ENCODE results near the gene ZDHHC17.

ZDHHC17 gene

GRCh38 chr12:76876696-76877229 is 112.8 kb downstream of the ZDHHC17 start:
- H3K27ac ChIP-seq: no peak overlapping the region
- H3K79me2 ChIP-seq (ENCODE audit: insufficient read depth, low read depth): no peaks in the 10 kb centered on the region
- H3K4me1 ChIP-seq (ENCODE audit: low read depth, poor library complexity, severe bottlenecking): peaks cover 5% of the 10 kb centered on the region
- H3K36me3 ChIP-seq (ENCODE audit: insufficient read depth): no peaks in the 10 kb centered on the region
- no peaks in the 10 kb centered on the region for H4K20me1 ChIP-seq (ENCODE audit: insufficient read depth)
- H3K4me2 ChIP-seq: no peak overlapping the region
- no peaks in the 10 kb centered on the region for H3K27me3 ChIP-seq (ENCODE audit: insufficient read depth, low read depth)
- TF ChIP-seq CTCF (conservative IDR thresholded peaks at IDR 0.05; ENCODE audit: low read depth, low read length): no peak
- no peak overlapping the region for H3K4me3 ChIP-seq (IDR thresholded peaks at IDR 0.05; ENCODE audit: insufficient read depth, low read depth, low read length)
- H2AFZ ChIP-seq (ENCODE audit: low read depth): no peak overlapping the region
- no peak overlapping the region for H3K9ac ChIP-seq

- TF ChIP-seq CTCF (conservative IDR thresholded peaks at IDR 0.05; ENCODE audit: low read depth, low read length): peak; percentile 33; the same call in 1 of the 2 replicates
- Histone ChIP-seq H3K27ac (no peak overlapping the region), H3K27me3 (ENCODE audit: insufficient read depth, low read depth) (no peaks in the 10 kb centered on the region), H3K79me2 (ENCODE audit: insufficient read depth, low read depth) (no peaks in the 10 kb centered on the region), H2AFZ (ENCODE audit: low read depth) (peak overlapping the region; percentile 97), H3K4me2 (peak overlapping the region; percentile 87), H3K4me3 (IDR thresholded peaks at IDR 0.05; ENCODE audit: insufficient read depth, low read depth, low read length) (no peak overlapping the region), H3K4me1 (ENCODE audit: low read depth, poor library complexity, severe bottlenecking) (peaks cover 5% of the 10 kb centered on the region), H3K36me3 (ENCODE audit: insufficient read depth) (no peaks in the 10 kb centered on the region), H4K20me1 (ENCODE audit: insufficient read depth) (no peaks in the 10 kb centered on the region), H3K9ac (peak overlapping the region; percentile 63; the same call in 1 of the 2 replicates)
Observed at GRCh38 chr12:76878099-76878898, 114.4 kb downstream of the ZDHHC17 start.

- H3K27me3 ChIP-seq (ENCODE audit: insufficient read depth, low read depth): no peaks in the 10 kb centered on the region
- H3K4me2 ChIP-seq: peak within 1 kb of the TSS; percentile 87
- peak within 1 kb of the TSS; percentile 97 for H2AFZ ChIP-seq (ENCODE audit: low read depth)
- H3K79me2 ChIP-seq (ENCODE audit: insufficient read depth, low read depth): no peaks in the 10 kb centered on the region
- TF ChIP-seq CTCF (conservative IDR thresholded peaks at IDR 0.05; ENCODE audit: low read depth, low read length): no peak
- H3K4me1 ChIP-seq (ENCODE audit: low read depth, poor library complexity, severe bottlenecking): peaks cover 5% of the 10 kb centered on the region
- no peak within 1 kb of the TSS for H3K27ac ChIP-seq
- H3K9ac ChIP-seq: peak within 1 kb of the TSS; percentile 63
- H3K36me3 ChIP-seq (ENCODE audit: insufficient read depth): no peaks in the 10 kb centered on the region
- no peaks in the 10 kb centered on the region for H4K20me1 ChIP-seq (ENCODE audit: insufficient read depth)
- H3K4me3 ChIP-seq (IDR thresholded peaks at IDR 0.05; ENCODE audit: insufficient read depth, low read depth, low read length): no peak within 1 kb of the TSS
Observed at GRCh38 chr12:76878899-76879709, 115.2 kb downstream of the ZDHHC17 start, which contains the start of gene CSRP2. Gene CSRP2 (minus strand): TSS chr12:76879019. CDS start chr12:76866260, 12,759 bp downstream.

GRCh38 chr12:76879710-76880518 is 116.0 kb downstream of the ZDHHC17 start:
- Histone ChIP-seq H3K27me3 (ENCODE audit: insufficient read depth, low read depth) (no peaks in the 10 kb centered on the region), H4K20me1 (ENCODE audit: insufficient read depth) (no peaks in the 10 kb centered on the region), H2AFZ (ENCODE audit: low read depth) (peak overlapping the region; percentile 97), H3K4me1 (ENCODE audit: low read depth, poor library complexity, severe bottlenecking) (peaks cover 5% of the 10 kb centered on the region), H3K27ac (no peak overlapping the region), H3K4me3 (IDR thresholded peaks at IDR 0.05; ENCODE audit: insufficient read depth, low read depth, low read length) (no peak overlapping the region), H3K79me2 (ENCODE audit: insufficient read depth, low read depth) (no peaks in the 10 kb centered on the region), H3K9ac (no peak overlapping the region), H3K4me2 (peak overlapping the region; percentile 87), H3K36me3 (ENCODE audit: insufficient read depth) (no peaks in the 10 kb centered on the region)
- TF ChIP-seq CTCF (conservative IDR thresholded peaks at IDR 0.05; ENCODE audit: low read depth, low read length): no peak

All from KMS-11 (cell line).